GM12891 (cell line): ENCODE data around the gene ASAP3.
A peak's percentile ranks its signal among the peaks of the same experiment; 100 is the strongest.

Experiments used
- DNase-seq: peaks from one replicate; pipeline ENCODE4 v3.0.0; 2011; ENCODE audit warnings: low spot score; ENCODE audit not compliant: insufficient read length
- FAIRE-seq: peaks from 2 replicates; lab custom pipeline; 2011; peaks lifted over from hg19 to GRCh38; lab: Jason Lieb, UNC
- PAX5 ChIP-seq: IDR thresholded peaks from 2 replicates; pipeline ENCODE4 v1.6.1; 2011; ENCODE audit warnings: low read length, moderate library complexity, mild to moderate bottlenecking; ENCODE audit not compliant: insufficient read depth, severe bottlenecking
- POLR2A ChIP-seq: IDR thresholded peaks from 2 replicates; pipeline ENCODE4 v1.6.1; 2011; ENCODE audit warnings: low read depth, low read length, control low read depth
- POLR2AphosphoS5 ChIP-seq: IDR thresholded peaks from 2 replicates; pipeline ENCODE4 v1.6.1; 2011; ENCODE audit warnings: low read depth, low read length, control low read depth
- POU2F2 ChIP-seq: IDR thresholded peaks from 2 replicates; pipeline ENCODE4 v1.6.1; 2011; ENCODE audit warnings: low read depth, mild to moderate bottlenecking, control low read depth, low read length, moderate library complexity
- SPI1 ChIP-seq: IDR thresholded peaks from 2 replicates; pipeline ENCODE4 v1.6.1; 2011; ENCODE audit warnings: low read depth, low read length, control low read depth
- TAF1 ChIP-seq: IDR thresholded peaks from 2 replicates; pipeline ENCODE4 v1.6.1; 2011; ENCODE audit warnings: low read depth, low read length, control low read depth

Gene ASAP3

DNA sequence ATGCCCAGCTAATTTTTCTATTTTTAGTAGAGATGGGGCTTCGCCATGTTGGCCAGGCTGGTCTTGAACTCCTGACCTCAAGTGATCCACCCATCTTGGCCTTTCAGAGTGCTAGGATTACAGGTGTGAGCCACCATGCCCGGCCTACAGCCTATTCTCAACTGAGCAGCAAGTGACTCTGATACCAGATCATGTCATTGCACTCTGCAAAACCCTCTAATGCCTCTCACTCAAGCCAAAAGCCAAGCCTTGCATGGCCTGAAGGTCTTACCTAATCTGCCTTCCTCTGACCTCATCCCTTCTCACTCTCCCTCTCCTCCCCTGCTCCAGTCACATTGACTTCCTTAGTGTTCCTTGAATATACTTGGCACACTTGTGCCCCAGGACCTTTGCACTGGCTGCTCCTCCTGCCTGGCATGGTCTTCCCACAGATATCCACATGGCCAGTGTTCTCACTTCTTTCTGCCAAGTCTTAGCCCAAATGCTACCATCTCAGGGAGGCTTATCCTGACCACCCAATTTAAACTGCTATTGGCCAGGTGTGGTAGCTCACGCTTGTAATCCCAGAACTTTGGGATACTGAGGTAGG, 8.2 kb upstream of the ASAP3 start:
- TF ChIP-seq TAF1 (no peak), POU2F2 (no peak), PAX5 (no peak), POLR2A (no peak), SPI1 (no peak), POLR2AphosphoS5 (no peak)
- DNase-seq (no peak), FAIRE-seq (no peak)

DNA sequence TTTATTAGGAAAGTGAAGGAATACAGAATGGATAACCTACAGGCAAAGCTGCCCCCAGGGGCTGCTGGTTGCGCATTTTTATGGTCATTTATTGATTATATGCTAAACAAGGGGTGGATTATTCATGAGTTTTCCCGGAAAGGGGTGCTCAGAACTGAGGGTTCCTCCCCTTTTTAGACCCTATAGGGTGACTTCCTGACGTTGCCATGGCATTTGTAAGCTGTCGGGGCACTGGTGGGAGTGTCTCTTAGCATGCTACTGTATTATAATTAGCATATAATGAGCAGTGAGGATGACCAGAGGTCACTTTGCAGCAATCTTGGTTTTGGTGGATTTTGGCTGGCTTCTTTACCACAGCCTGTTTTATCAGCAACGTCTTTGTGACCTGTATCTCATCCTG, 5.9 kb upstream of the ASAP3 start:
- TF ChIP-seq POLR2AphosphoS5 (no peak), PAX5 (no peak)
- DNase-seq = no peak

DNA sequence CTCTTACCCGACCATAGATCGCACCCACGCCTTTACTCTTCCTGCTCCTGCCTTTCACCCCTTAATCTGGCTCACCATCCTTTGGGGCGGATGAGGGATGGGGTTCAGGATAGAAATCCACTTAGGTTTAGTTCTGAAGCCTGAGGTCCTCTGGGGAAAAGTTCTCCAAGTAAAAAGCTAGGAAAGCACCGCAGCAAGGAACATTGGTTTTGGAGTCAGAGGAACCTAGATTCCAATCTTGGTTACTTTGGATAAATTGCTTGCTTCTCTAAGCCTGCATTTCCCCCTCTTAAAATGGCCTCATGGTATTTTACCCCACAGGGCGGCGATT, 988 bp upstream of the ASAP3 start:
- TF ChIP-seq TAF1 = no peak
- no peak for TF ChIP-seq POU2F2
- TF ChIP-seq SPI1 = no peak
- no peak for TF ChIP-seq POLR2A
- TF ChIP-seq POLR2AphosphoS5 = no peak
- TF ChIP-seq PAX5 = no peak
- FAIRE-seq (no peak), DNase-seq (no peak)

More for the DNA sequence above, 5.9 kb upstream of the ASAP3 start:
- FAIRE-seq = no peak

DNA sequence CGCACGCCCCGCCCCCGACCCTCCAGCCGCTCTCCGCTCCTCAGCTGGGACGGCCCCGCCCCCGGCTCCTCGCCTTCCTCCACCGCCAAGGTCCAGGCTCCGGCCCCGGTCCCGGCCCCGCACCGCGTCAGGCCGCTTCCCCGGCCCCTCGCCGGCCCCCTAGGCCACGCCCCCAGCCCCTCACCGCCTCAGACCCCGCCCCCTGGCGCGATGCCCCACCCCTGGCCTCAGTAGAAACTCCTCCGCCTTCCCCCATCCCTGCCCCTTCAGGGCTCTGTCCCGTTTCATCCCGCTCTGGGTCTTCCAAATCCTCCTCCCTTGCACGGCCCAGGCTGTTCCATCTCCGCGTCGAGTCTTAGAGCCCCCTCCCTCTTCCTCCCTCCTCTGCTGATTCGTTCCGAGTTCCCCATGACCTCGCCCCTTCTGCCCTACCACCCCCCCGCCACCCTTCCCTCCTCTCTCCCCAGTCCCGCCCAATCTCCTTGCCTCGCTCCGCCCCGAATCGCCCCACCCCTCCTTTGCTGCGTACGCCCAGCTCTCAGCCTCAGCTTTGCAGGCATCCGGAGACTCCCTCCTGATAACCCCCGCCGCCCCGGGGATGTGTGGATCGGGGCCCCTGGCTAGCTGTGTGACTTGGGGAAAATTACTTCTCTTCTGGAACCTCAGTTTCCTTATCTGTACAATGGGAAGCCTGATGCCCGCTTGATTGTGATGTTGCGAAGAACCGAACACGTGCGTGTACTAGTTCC, 448 bp upstream of the ASAP3 start:
- TF ChIP-seq TAF1 (no peak), POLR2AphosphoS5 (no peak), POLR2A (no peak), SPI1 (no peak)
- DNase-seq = peak; percentile 85
- peak; percentile 92 for FAIRE-seq

DNA sequence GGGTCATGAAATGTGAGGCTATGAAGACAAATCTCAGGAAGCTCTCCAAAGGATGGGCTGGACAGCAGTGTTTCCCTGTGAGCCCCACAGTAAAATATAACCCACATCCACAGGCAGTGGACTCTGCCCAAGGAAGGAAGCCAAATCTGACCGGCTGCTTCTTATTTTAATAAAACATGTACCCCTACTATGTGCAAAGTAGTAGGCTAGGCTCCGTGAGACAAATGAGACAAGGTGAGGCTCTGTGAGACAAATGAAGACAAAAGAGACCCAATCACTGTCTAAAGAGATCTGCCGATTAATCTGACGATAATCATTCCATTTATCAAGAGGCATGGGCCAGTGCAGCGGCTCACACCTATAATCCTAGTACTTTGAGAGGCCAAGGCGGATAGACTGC, 2.1 kb downstream of the ASAP3 start:
- no peak for TF ChIP-seq POLR2AphosphoS5
- TF ChIP-seq POU2F2 = no peak
- TF ChIP-seq PAX5 = no peak
- no peak for TF ChIP-seq SPI1
- no peak for TF ChIP-seq TAF1
- TF ChIP-seq POLR2A = no peak
- DNase-seq (no peak), FAIRE-seq (no peak)

DNA sequence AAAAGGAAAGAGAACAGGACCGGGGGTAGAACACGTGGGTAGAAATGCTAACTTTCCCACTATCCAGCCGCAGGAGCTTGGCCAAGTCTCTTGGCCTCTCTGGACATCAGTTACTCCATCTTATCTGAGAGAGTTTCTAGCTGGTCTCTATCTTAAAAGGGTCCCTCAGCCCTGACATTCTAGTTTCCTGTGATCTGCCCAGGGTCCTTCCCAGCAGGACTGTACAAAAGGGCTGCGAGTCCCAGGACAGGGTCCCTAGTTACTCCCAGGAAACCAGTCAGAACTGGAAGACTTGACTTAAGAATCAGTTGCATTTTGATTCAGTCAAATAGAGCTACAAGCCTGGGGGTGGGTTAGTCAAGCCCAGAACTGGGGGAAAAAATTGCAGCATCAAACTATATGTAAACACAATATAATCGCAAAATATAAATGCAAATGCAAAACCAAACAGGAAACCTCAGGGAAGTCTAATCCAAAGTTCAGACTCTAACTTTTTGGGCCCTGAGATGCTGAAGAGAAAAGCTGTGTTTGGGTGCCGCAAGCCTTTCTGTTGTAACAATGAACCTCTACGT, 2.9 kb downstream of the ASAP3 start:
- no peak for FAIRE-seq

DNA sequence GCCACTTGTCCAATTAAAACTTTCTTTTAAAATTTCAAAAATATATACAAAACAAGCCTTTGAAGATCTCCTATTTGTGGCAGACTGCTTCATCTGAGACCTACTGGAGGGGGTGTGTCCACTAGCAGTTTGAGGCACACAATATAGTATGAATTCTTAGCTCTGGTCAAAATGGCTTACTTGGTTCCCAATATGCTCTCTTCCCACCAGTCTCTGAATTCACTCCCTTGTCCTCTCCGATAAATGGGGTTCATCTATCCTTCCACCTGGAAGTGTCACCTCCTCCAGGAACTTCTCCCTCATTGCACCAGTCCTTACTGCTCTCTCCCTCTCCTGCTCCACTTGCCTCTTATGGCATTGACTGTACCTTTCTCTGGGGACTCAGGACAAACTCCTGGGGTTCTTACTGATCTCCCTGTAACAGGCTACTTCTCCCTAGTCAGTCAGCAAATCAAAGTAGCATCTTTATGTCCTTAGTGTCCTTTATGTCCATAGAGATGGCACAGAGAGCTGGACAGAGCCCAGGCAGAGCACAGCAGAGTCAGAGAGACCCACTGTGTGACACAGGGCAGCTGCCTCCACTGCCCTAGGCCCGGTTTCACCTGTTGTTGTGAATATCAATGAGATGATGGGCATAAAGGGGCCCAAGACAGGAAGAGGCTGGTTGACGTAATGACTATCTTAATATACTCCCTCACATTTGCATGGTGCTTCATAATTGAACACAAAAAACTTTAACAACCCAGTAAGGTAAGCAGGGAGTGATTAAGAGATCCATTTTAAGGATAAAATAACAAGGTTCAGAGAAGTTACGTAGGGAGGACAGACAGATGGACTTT, 3.6 kb downstream of the ASAP3 start:
- no peak for FAIRE-seq
- no peak for DNase-seq
- TF ChIP-seq POLR2A (no peak), TAF1 (no peak), POU2F2 (no peak), PAX5 (no peak), POLR2AphosphoS5 (no peak), SPI1 (no peak)

More for the DNA sequence above, 2.9 kb downstream of the ASAP3 start:
- TF ChIP-seq SPI1 (no peak), POLR2AphosphoS5 (no peak), PAX5 (no peak), TAF1 (no peak), POU2F2 (no peak), POLR2A (no peak)
- DNase-seq = no peak

- no peak for FAIRE-seq
Measured at GRCh38 chr1:23479666-23479941, 4.4 kb downstream of the ASAP3 start.

DNA sequence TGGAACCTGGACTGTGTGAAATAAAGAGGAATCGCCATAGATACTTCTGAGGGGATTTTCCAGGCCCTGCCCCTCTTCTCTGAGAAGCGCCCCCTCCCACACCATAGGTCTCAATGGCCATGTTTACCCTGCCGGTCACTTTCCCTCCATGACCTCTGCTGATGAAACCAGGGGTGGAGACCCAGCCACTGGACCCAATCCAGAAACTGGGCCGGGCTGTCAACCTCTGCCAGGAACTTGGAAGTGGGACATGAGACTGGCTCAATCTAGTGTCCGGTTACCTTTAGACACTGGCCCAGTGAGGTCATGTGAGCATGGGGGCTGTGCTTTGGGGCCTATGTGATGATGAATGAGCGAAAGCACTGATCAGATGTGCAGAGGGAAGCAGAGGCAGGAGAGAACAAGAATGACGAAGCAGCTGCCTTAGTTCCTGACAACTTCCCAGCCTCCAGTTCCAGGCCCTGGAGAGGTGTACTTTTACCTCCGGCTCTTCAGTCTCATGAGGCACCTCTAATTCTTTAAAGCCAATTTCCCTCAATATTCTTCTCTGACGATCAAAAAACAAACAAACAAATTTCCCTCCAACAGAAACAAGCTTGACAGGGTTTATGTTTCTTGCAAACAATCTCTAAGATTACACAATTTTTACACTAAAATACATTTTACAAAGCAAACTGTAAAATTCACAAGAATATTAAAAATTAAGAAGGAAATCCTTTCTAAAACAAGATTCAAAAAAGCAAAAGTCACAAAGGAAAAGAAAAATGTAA, 4.9 kb downstream of the ASAP3 start:
- no peak for TF ChIP-seq TAF1
- no peak for FAIRE-seq
- no peak for DNase-seq

More at GRCh38 chr1:23479666-23479941, 4.4 kb downstream of the ASAP3 start:
- DNase-seq = no peak
- TF ChIP-seq PAX5 (no peak), POLR2AphosphoS5 (no peak), SPI1 (no peak)
